GM12878 (cell line): ENCODE data around the gene ME1. TPM values are rescaled to one million over a fixed set of nuclear protein-coding genes. Genes with fewer than 3 reads are reported as not detected.

Source experiments
- ATAC-seq: fragments of 200-7000 bp; cut with Tn5 transposase; 3 replicates; pipeline ENCODE4 v1.9.1; 2020; ENCODE audit warnings: mild to moderate bottlenecking, moderate library complexity
- BruUV-seq: library from RNA; stranded (reverse); fragments of 400-500 nt; replicated peaks from 2 replicates; lab custom pipeline; 2021; lab: Mats Ljungman, UMichigan
- CTCF ChIA-PET: fragments of 300-600 bp; sonication (Branson Sonifier 250); formaldehyde crosslinking; extraction: SDS; loops from one replicate; lab custom pipeline; 2021; ENCODE audit warnings: inconsistent platforms; lab: Yijun Ruan, JAX
- POLR2A ChIA-PET: fragments of 350-600 bp; formaldehyde crosslinking; extraction: SDS; loops from one replicate; lab custom pipeline; 2021; ENCODE audit warnings: inconsistent platforms; lab: Charles Lee
- RAD21 ChIA-PET: fragments of 300-600 bp; sonication (Branson Sonifier 250); formaldehyde crosslinking; loops from one replicate; lab custom pipeline; 2023; ENCODE audit warnings: antibody characterized with exemption; ENCODE audit not compliant: unreplicated experiment; lab: Charles Lee
- SMC1A ChIA-PET: fragments of 300-600 bp; sonication (Branson Sonifier 250); formaldehyde crosslinking; loops from one replicate; lab custom pipeline; 2023; ENCODE audit not compliant: unreplicated experiment, uncharacterized antibody; lab: Charles Lee
- DNase-seq: peaks from one replicate; pipeline ENCODE4 v3.0.0-alpha.2; 2011; ENCODE audit warnings: low read depth, low spot score
- FAIRE-seq: peaks from 3 replicates; lab custom pipeline; 2011; peaks lifted over from hg19 to GRCh38; lab: Jason Lieb, UNC
- H2AFZ ChIP-seq: 2 replicates; pipeline ENCODE4 v1.6.0; 2011; ENCODE audit warnings: low read depth, low read length, control low read depth; ENCODE audit not compliant: control insufficient read depth
- H3K27ac ChIP-seq: 2 replicates; pipeline ENCODE4 v1.5.1; 2011; ENCODE audit warnings: control low read depth; ENCODE audit not compliant: control insufficient read depth, insufficient read depth
- H3K27me3 ChIP-seq, 2 experiments: replicated peaks in 1 of 2; 2 replicates each; pipeline versions ENCODE4 v1.6.0 to v1.6.1; 2011; ENCODE audit warnings: low read length in 1 of 2; ENCODE audit not compliant: control insufficient read depth in 2 of 2, insufficient read depth in 2 of 2
- H3K36me3 ChIP-seq, 2 experiments: 2 replicates each; pipeline ENCODE4 v1.5.1; 2011; ENCODE audit warnings: low read length in 1 of 2; ENCODE audit not compliant: control insufficient read depth in 2 of 2, insufficient read depth in 2 of 2
- H3K4me1 ChIP-seq: 2 replicates; pipeline ENCODE4 v1.6.1; 2011; ENCODE audit warnings: mild to moderate bottlenecking, low read length, moderate library complexity, mixed read lengths; ENCODE audit not compliant: control insufficient read depth, insufficient read depth
- H3K4me2 ChIP-seq: 2 replicates; pipeline ENCODE4 v1.6.0; 2011; ENCODE audit warnings: control low read depth; ENCODE audit not compliant: control insufficient read depth, insufficient read depth
- H3K4me3 ChIP-seq: fragments of 200-600 bp; sonication (generic); 2 replicates; pipeline ENCODE4 v1.5.1; 2016
- H3K79me2 ChIP-seq: 2 replicates; pipeline ENCODE4 v1.6.0; 2011; ENCODE audit warnings: low read length; ENCODE audit not compliant: control insufficient read depth, insufficient read depth
- H3K9ac ChIP-seq: 2 replicates; pipeline ENCODE4 v1.8.0; 2011; ENCODE audit warnings: low read length, control low read depth, mixed read lengths; ENCODE audit not compliant: control insufficient read depth, insufficient read depth
- H3K9me3 ChIP-seq: replicated peaks from 3 replicates; pipeline ENCODE4 v1.5.1; 2011; ENCODE audit warnings: mild to moderate bottlenecking, low read length; ENCODE audit not compliant: control insufficient read depth, insufficient read depth
- H4K20me1 ChIP-seq: 2 replicates; pipeline ENCODE4 v1.6.0; 2011; ENCODE audit not compliant: control insufficient read depth, insufficient read depth
- ASH2L ChIP-seq: fragments of 300-600, 200-600 bp; sonication (generic); IDR thresholded peaks from 2 replicates; pipeline ENCODE4 v1.6.1; 2017; ENCODE audit warnings: low read depth, mild to moderate bottlenecking, borderline replicate concordance
- JUNB ChIP-seq: IDR thresholded peaks from 2 replicates; pipeline ENCODE4 v1.6.1; 2016; ENCODE audit warnings: antibody characterized with exemption, mild to moderate bottlenecking
- POLR2AphosphoS2 ChIP-seq: IDR thresholded peaks from 2 replicates; pipeline ENCODE4 v1.6.1; 2011; ENCODE audit warnings: low read depth, mild to moderate bottlenecking, low read length, improper control_type of control experiment, moderate library complexity
- WGBS: methylation state at CpG from one replicate; pipeline ENCODE4 v1.1.6; 2016; ENCODE audit warnings: low lambda C conversion rate; ENCODE audit not compliant: insufficient replicate concordance, insufficient coverage; ENCODE audit errors: missing lambda C conversion rate; 5-methylcytosine and 5-hydroxymethylcytosine counted together
- in situ Hi-C: fragments of 300-500 bp; cut with MboI; formaldehyde crosslinking; loops from 9 replicates; pipeline ENCODE4 v1.14.3; 2018; ENCODE audit warnings: mixed read lengths
- intact Hi-C: fragments of 100-400 bp; cut with micrococcal nuclease; formaldehyde crosslinking; loops from one replicate; pipeline ENCODE4 v1.14.2; 2022; ENCODE audit not compliant: unreplicated experiment
- polyA plus RNA-seq, 11 experiments: library from polyadenylated mRNA; depleted of rRNA in 4 of 11; unstranded in 6 of 11; stranded (reverse) in 5 of 11; fragments of >200 nt; fragmentation: Nextera tagmentation in 4 of 11; fragmentation: Illumina TruSeq in 1 of 11; extraction: Ambion mirVana in 4 of 11; extraction: Trizol in 1 of 11; gene quantifications; 1 replicate in 1 of 11; 2 replicates in 10 of 11; pipeline versions ENCODE4 v1.2.1 to v1.2.3, GENCODE V29; 2011 to 2016; ENCODE audit warnings: inconsistent platforms in 2 of 11, missing spikeins in 2 of 11, low read depth in 1 of 11
- total RNA-seq, 4 experiments: library from RNA; depleted of rRNA in 3 of 4; stranded (reverse); fragments of >200 nt in 3 of 4; fragmentation: Illumina TruSeq in 1 of 4; extraction: Trizol in 1 of 4; gene quantifications; 2 replicates each; pipeline versions ENCODE4 v1.2.1 to v1.2.3, GENCODE V29; 2013 to 2021
- TF ChIP-seq, protein P1 (sequence below): fragments of 450-650 bp; IDR thresholded peaks from 2 replicates; pipeline ENCODE4 v1.6.1; 2017; ENCODE audit warnings: antibody characterized with exemption, mild to moderate bottlenecking, moderate library complexity

The ME1 gene
- total and polyA plus RNA-seq, 10 of the 15 experiments (the other 5 are each of a cell fraction or from before 2014, with no cell fraction given) = 3.6 to 11.8 (median 8.4) TPM

- TF ChIP-seq ASH2L = no peak
- TF ChIP-seq JUNB = no peak
- TF ChIP-seq, protein P1, sequence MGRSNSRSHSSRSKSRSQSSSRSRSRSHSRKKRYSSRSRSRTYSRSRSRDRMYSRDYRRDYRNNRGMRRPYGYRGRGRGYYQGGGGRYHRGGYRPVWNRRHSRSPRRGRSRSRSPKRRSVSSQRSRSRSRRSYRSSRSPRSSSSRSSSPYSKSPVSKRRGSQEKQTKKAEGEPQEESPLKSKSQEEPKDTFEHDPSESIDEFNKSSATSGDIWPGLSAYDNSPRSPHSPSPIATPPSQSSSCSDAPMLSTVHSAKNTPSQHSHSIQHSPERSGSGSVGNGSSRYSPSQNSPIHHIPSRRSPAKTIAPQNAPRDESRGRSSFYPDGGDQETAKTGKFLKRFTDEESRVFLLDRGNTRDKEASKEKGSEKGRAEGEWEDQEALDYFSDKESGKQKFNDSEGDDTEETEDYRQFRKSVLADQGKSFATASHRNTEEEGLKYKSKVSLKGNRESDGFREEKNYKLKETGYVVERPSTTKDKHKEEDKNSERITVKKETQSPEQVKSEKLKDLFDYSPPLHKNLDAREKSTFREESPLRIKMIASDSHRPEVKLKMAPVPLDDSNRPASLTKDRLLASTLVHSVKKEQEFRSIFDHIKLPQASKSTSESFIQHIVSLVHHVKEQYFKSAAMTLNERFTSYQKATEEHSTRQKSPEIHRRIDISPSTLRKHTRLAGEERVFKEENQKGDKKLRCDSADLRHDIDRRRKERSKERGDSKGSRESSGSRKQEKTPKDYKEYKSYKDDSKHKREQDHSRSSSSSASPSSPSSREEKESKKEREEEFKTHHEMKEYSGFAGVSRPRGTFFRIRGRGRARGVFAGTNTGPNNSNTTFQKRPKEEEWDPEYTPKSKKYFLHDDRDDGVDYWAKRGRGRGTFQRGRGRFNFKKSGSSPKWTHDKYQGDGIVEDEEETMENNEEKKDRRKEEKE = no peak
Measured at GRCh38 chr6:83467620-83468036, 36.8 kb upstream of the ME1 start (continued).

DNA sequence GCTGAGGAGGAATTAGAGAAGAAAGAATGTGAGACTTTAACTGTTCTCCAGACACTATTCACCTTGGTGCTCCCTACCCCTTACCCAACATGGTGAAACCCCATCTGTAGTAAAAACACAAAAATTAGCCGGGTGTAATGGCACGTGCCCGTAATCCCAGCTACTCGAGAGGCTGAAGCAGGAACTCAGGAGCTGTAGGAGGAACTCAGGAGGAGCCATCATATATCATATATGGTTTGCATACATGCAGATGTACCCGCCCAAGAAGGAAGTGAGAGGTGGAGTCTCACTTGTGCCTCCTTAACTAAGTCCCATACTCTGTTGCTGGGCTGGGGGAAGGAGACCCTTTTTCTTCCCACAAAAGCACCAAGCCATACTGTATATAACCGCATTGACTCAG, 35.5 kb upstream of the ME1 start:
- DNase-seq (no peak), ATAC-seq (no peak), FAIRE-seq (no peak)
- 15% methylated on average over 6 of the region's 6 CpGs for WGBS
- Histone ChIP-seq H3K4me3 (no peak overlapping the region), H3K4me2 (no peak overlapping the region), H3K27ac (no peak overlapping the region), H2AFZ (no peak overlapping the region), H3K9me3 (no peaks in the 10 kb centered on the region), H4K20me1 (no peaks in the 10 kb centered on the region), H3K9ac (no peak overlapping the region), H3K27me3 (no peaks in the 10 kb centered on the region), H3K4me1 (no peaks in the 10 kb centered on the region), H3K79me2 (no peaks in the 10 kb centered on the region), H3K36me3 (no peaks in the 10 kb centered on the region)
- ChIA-PET CTCF (interaction anchor here (0.7 kb wide), 1 partner anchor 399 kb away, joined by 3 read pairs; no protein-coding TSS in a partner anchor), RAD21 (no interaction called here), POLR2A (no interaction called here), SMC1A (no interaction called here)
- in situ Hi-C loops = no loop called here
- intact Hi-C loops = no loop called here
- no peak for TF ChIP-seq POLR2AphosphoS2
- no TSS peak for BruUV-seq
